Neural cell (in vitro differentiated cells): Measurements from ENCODE around the gene DNA2. TPM values are rescaled to one million over a fixed set of nuclear protein-coding genes. Genes with fewer than 3 reads are reported as not detected.

Source experiments
- H2AFZ ChIP-seq: fragments of 200-600, 300-800 bp; sonication (generic), shearing (Covaris generic); 2 replicates; pipeline ENCODE4 v1.6.0; 2014; ENCODE audit warnings: low read depth, mild to moderate bottlenecking, antibody characterized with exemption, low read length, moderate library complexity
- H3F3A ChIP-seq: fragments of 200-600 bp; shearing (Covaris generic); 2 replicates; pipeline ENCODE4 v1.6.1; 2016; ENCODE audit warnings: mild to moderate bottlenecking, moderate library complexity, mixed read lengths, antibody characterized with exemption, low read length; ENCODE audit not compliant: insufficient read depth, poor library complexity, severe bottlenecking
- H3K27ac ChIP-seq: fragments of 200-600, 300-800 bp; sonication (generic), shearing (Covaris generic); 2 replicates; pipeline ENCODE4 v1.5.1; 2014; ENCODE audit warnings: mild to moderate bottlenecking, low read length, moderate library complexity
- H3K27me3 ChIP-seq: fragments of 300-800, 200-600 bp; sonication (generic), shearing (Covaris generic); 2 replicates; pipeline ENCODE4 v1.6.0; 2014; ENCODE audit warnings: mild to moderate bottlenecking, low read depth, low read length, moderate library complexity; ENCODE audit not compliant: insufficient read depth
- H3K36me3 ChIP-seq: fragments of 300-800, 200-600 bp; sonication (generic), shearing (Covaris generic); 2 replicates; pipeline ENCODE4 v1.5.1; 2014; ENCODE audit warnings: mild to moderate bottlenecking, antibody characterized with exemption, low read length, moderate library complexity; ENCODE audit not compliant: insufficient read depth
- H3K4me2 ChIP-seq: fragments of 300-800, 200-600 bp; sonication (generic), shearing (Covaris generic); 2 replicates; pipeline ENCODE4 v1.6.0; 2014; ENCODE audit warnings: mild to moderate bottlenecking, low read length
- H3K4me3 ChIP-seq: fragments of 300-800, 200-600 bp; sonication (generic), shearing (Covaris generic); 2 replicates; pipeline ENCODE4 v1.5.1; 2014; ENCODE audit warnings: mild to moderate bottlenecking, low read length, moderate library complexity
- H3K79me2 ChIP-seq: fragments of 200-600 bp; shearing (Covaris generic); replicated peaks from 2 replicates; pipeline ENCODE4 v1.6.0; 2014; ENCODE audit warnings: mild to moderate bottlenecking, low read length, moderate library complexity; ENCODE audit not compliant: insufficient read depth
- H3K9ac ChIP-seq: fragments of 300-800, 200-600 bp; sonication (generic), shearing (Covaris generic); 2 replicates; pipeline ENCODE4 v1.6.1; 2016; ENCODE audit warnings: mild to moderate bottlenecking, low read length, mixed read lengths
- H3K9me2 ChIP-seq: fragments of 200-600 bp; shearing (Covaris generic); 2 replicates; pipeline ENCODE4 v1.6.1; 2016; ENCODE audit warnings: mild to moderate bottlenecking, low read length, mixed read lengths; ENCODE audit not compliant: insufficient read depth
- H3K9me3 ChIP-seq: fragments of 200-600, 300-800 bp; sonication (generic), shearing (Covaris generic); 2 replicates; pipeline ENCODE4 v1.6.1; 2016; ENCODE audit warnings: mild to moderate bottlenecking, mixed run types, low read length, moderate library complexity, mixed read lengths
- H4K20me1 ChIP-seq: fragments of 200-600 bp; shearing (Covaris generic); 2 replicates; pipeline ENCODE4 v1.6.1; 2016; ENCODE audit warnings: mild to moderate bottlenecking, mixed run types; ENCODE audit not compliant: insufficient read depth
- EP300 ChIP-seq: fragments of 450-650 bp; conservative IDR thresholded peaks from 2 replicates; pipeline ENCODE4 v1.6.1; 2014; ENCODE audit warnings: antibody characterized with exemption, mild to moderate bottlenecking, moderate library complexity; ENCODE audit not compliant: poor library complexity, severe bottlenecking
- EZH2 ChIP-seq: fragments of 200-600, 300-800 bp; shearing (Covaris generic), sonication (generic); IDR thresholded peaks from 2 replicates; pipeline ENCODE4 v1.6.1; 2014; ENCODE audit warnings: antibody characterized with exemption, low read length, borderline replicate concordance, mild to moderate bottlenecking; ENCODE audit not compliant: insufficient read depth, poor library complexity, severe bottlenecking
- MXI1 ChIP-seq: fragments of 450-650 bp; conservative IDR thresholded peaks from 2 replicates; pipeline ENCODE4 v1.6.1; 2014; ENCODE audit warnings: antibody characterized with exemption, mild to moderate bottlenecking; ENCODE audit not compliant: poor library complexity, severe bottlenecking
- POLR2AphosphoS5 ChIP-seq: IDR thresholded peaks from 2 replicates; pipeline ENCODE4 v1.6.1; 2012
- RAD21 ChIP-seq: fragments of 450-650 bp; conservative IDR thresholded peaks from 2 replicates; pipeline ENCODE4 v1.6.1; 2014; ENCODE audit warnings: antibody characterized with exemption, mild to moderate bottlenecking, moderate library complexity
- SMC3 ChIP-seq: fragments of 450-650 bp; conservative IDR thresholded peaks from 2 replicates; pipeline ENCODE4 v1.6.1; 2014; ENCODE audit warnings: antibody characterized with exemption, mild to moderate bottlenecking, moderate library complexity; ENCODE audit not compliant: poor library complexity
- polyA plus RNA-seq: library from polyadenylated mRNA; depleted of rRNA; stranded (reverse); fragments of >200 nt; gene quantifications from 2 replicates; pipeline ENCODE4 v1.2.3, GENCODE V29; 2014
- TF ChIP-seq, protein P1 (sequence below): IDR thresholded peaks from 2 replicates; pipeline ENCODE4 v1.6.1; 2012; ENCODE audit warnings: borderline replicate concordance
- TF ChIP-seq, protein P2 (sequence below): fragments of 450-650 bp; IDR thresholded peaks from 2 replicates; pipeline ENCODE4 v1.5.1; 2014; ENCODE audit warnings: antibody characterized with exemption, mild to moderate bottlenecking, moderate library complexity; ENCODE audit not compliant: poor library complexity, severe bottlenecking

Gene DNA2
- polyA plus RNA-seq, 1 donor from 2014 or later, result 15.2 TPM

GRCh38 chr10:68442971-68443370, 28.8 kb downstream of the DNA2 start:
- Histone ChIP-seq H2AFZ (no peak overlapping the region), H3K36me3 (no peaks in the 10 kb centered on the region)
- no peak for TF ChIP-seq EP300
- TF ChIP-seq RAD21, result no peak
- TF ChIP-seq, protein P1, sequence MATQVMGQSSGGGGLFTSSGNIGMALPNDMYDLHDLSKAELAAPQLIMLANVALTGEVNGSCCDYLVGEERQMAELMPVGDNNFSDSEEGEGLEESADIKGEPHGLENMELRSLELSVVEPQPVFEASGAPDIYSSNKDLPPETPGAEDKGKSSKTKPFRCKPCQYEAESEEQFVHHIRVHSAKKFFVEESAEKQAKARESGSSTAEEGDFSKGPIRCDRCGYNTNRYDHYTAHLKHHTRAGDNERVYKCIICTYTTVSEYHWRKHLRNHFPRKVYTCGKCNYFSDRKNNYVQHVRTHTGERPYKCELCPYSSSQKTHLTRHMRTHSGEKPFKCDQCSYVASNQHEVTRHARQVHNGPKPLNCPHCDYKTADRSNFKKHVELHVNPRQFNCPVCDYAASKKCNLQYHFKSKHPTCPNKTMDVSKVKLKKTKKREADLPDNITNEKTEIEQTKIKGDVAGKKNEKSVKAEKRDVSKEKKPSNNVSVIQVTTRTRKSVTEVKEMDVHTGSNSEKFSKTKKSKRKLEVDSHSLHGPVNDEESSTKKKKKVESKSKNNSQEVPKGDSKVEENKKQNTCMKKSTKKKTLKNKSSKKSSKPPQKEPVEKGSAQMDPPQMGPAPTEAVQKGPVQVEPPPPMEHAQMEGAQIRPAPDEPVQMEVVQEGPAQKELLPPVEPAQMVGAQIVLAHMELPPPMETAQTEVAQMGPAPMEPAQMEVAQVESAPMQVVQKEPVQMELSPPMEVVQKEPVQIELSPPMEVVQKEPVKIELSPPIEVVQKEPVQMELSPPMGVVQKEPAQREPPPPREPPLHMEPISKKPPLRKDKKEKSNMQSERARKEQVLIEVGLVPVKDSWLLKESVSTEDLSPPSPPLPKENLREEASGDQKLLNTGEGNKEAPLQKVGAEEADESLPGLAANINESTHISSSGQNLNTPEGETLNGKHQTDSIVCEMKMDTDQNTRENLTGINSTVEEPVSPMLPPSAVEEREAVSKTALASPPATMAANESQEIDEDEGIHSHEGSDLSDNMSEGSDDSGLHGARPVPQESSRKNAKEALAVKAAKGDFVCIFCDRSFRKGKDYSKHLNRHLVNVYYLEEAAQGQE, result no peak
- TF ChIP-seq, protein P2, sequence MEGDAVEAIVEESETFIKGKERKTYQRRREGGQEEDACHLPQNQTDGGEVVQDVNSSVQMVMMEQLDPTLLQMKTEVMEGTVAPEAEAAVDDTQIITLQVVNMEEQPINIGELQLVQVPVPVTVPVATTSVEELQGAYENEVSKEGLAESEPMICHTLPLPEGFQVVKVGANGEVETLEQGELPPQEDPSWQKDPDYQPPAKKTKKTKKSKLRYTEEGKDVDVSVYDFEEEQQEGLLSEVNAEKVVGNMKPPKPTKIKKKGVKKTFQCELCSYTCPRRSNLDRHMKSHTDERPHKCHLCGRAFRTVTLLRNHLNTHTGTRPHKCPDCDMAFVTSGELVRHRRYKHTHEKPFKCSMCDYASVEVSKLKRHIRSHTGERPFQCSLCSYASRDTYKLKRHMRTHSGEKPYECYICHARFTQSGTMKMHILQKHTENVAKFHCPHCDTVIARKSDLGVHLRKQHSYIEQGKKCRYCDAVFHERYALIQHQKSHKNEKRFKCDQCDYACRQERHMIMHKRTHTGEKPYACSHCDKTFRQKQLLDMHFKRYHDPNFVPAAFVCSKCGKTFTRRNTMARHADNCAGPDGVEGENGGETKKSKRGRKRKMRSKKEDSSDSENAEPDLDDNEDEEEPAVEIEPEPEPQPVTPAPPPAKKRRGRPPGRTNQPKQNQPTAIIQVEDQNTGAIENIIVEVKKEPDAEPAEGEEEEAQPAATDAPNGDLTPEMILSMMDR, result no peak

GRCh38 chr10:68440898-68441297, 30.9 kb downstream of the DNA2 start:
- H3K9me3 ChIP-seq, result no peaks in the 10 kb centered on the region
- no peak for TF ChIP-seq MXI1
- no peaks in the 10 kb centered on the region for H3K36me3 ChIP-seq
- H2AFZ ChIP-seq, result no peak overlapping the region
- no peaks in the 10 kb centered on the region for H3K79me2 ChIP-seq
- H3K4me3 ChIP-seq, result no peak overlapping the region
- H3K4me2 ChIP-seq, result no peak overlapping the region
- H4K20me1 ChIP-seq, result no peaks in the 10 kb centered on the region
- H3F3A ChIP-seq, result no peaks in the 10 kb centered on the region
- no peak overlapping the region for H3K27ac ChIP-seq
- H3K9me2 ChIP-seq, result no peaks in the 10 kb centered on the region
- H3K27me3 ChIP-seq, result no peaks in the 10 kb centered on the region
- no peak overlapping the region for H3K9ac ChIP-seq

More at GRCh38 chr10:68442971-68443370, 28.8 kb downstream of the DNA2 start:
- no peaks in the 10 kb centered on the region for H3K79me2 ChIP-seq
- H3K9me3 ChIP-seq, result no peaks in the 10 kb centered on the region
- no peak overlapping the region for H3K4me2 ChIP-seq
- no peaks in the 10 kb centered on the region for H3K9me2 ChIP-seq
- no peaks in the 10 kb centered on the region for H4K20me1 ChIP-seq
- no peaks in the 10 kb centered on the region for H3F3A ChIP-seq
- no peaks in the 10 kb centered on the region for H3K27me3 ChIP-seq
- H3K9ac ChIP-seq, result no peak overlapping the region
- H3K27ac ChIP-seq, result no peak overlapping the region
- no peak overlapping the region for H3K4me3 ChIP-seq

DNA sequence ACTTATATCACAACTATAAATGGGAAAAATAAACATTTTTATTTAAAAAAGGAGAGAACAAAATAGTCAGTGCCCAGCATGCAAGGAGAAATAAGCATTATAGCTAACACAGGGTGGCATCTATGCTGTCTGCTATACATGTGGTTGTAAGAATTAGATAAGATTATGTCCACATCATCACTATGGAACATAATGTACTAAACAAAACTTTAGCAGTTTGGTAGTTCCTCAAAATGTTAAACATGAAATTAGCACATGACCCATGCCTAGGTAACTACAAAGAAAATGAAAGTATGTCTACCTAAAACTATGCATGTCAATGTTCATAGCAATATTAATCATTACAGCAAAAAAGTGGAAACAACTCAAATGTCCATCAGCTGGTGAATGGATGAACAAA, 36.0 kb downstream of the DNA2 start:
- Histone ChIP-seq H3K4me2 (no peak overlapping the region), H3K9ac (no peak overlapping the region), H3K36me3 (no peaks in the 10 kb centered on the region), H2AFZ (no peak overlapping the region), H3K27ac (no peak overlapping the region), H4K20me1 (no peaks in the 10 kb centered on the region), H3K9me3 (no peaks in the 10 kb centered on the region), H3K9me2 (no peaks in the 10 kb centered on the region), H3K4me3 (no peak overlapping the region), H3F3A (no peaks in the 10 kb centered on the region), H3K79me2 (no peaks in the 10 kb centered on the region), H3K27me3 (no peaks in the 10 kb centered on the region)
- TF ChIP-seq, protein P2, result no peak
- TF ChIP-seq SMC3, result no peak
- TF ChIP-seq EZH2, result no peak
- TF ChIP-seq MXI1, result no peak
- TF ChIP-seq POLR2AphosphoS5, result no peak
- TF ChIP-seq, protein P1, result no peak
